ENCODE measurements around the gene CNTN5.

CNTN5 gene

GRCh38 chr11:99593197-99593596 is 572.4 kb downstream of the CNTN5 start:
- Histone ChIP-seq H3K9ac (ENCODE audit: low read length) (no peak overlapping the region), H3K36me3 (ENCODE audit: control insufficient read depth, insufficient read depth, low read length) (no peaks in the 10 kb centered on the region), H3K4me3 (ENCODE audit: low read length) (no peak overlapping the region)

GRCh38 chr11:99601179-99601578 is 580.4 kb downstream of the CNTN5 start:
- Histone ChIP-seq H3K4me3 (ENCODE audit: low read length) (no peak overlapping the region), H3K27me3 (ENCODE audit: control insufficient read depth, insufficient read depth, low read length) (no peaks in the 10 kb centered on the region), H3K9ac (ENCODE audit: low read length) (no peak overlapping the region), H3K36me3 (ENCODE audit: control insufficient read depth, insufficient read depth, low read length) (no peaks in the 10 kb centered on the region), H3K4me1 (ENCODE audit: control insufficient read depth, insufficient read depth, low read length) (no peaks in the 10 kb centered on the region), H3K9me3 (ENCODE audit: control insufficient read depth, low read length) (no peaks in the 10 kb centered on the region)

More at GRCh38 chr11:99593197-99593596, 572.4 kb downstream of the CNTN5 start:
- H3K27me3 ChIP-seq (ENCODE audit: control insufficient read depth, insufficient read depth, low read length): no peaks in the 10 kb centered on the region
- no peaks in the 10 kb centered on the region for H3K4me1 ChIP-seq (ENCODE audit: control insufficient read depth, insufficient read depth, low read length)
- no peaks in the 10 kb centered on the region for H3K9me3 ChIP-seq (ENCODE audit: control insufficient read depth, low read length)

DNA sequence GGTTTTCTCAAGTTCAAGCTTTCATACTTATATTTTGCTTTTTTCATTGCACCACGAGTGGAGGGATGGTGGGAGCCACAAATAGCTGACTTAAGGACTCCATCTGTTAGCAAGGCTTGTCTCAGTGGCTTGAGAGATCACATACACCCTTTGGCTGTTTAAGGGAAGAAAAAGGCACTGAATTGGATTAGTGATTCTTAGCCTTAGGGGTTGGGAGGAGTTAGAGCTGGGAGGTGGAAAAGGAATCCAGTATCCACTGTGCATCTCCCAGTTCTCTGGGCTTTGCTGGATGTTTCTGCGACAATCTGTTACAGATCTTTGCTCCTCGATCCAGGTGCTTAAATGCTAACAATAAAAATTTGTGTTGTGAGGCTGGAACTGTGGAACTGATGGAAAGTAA is 593.6 kb downstream of the CNTN5 start:
- Histone ChIP-seq H3K9ac (ENCODE audit: low read length) (no peak overlapping the region), H3K4me3 (ENCODE audit: low read length) (no peak overlapping the region)

GRCh38 chr11:99630629-99631028 is 609.9 kb downstream of the CNTN5 start:
- no peaks in the 10 kb centered on the region for H3K36me3 ChIP-seq (ENCODE audit: control insufficient read depth, insufficient read depth, low read length)
- no peaks in the 10 kb centered on the region for H3K9me3 ChIP-seq (ENCODE audit: control insufficient read depth, low read length)
- H3K4me1 ChIP-seq (ENCODE audit: control insufficient read depth, insufficient read depth, low read length): no peaks in the 10 kb centered on the region
- H3K27me3 ChIP-seq (ENCODE audit: control insufficient read depth, insufficient read depth, low read length): no peaks in the 10 kb centered on the region
- no peak overlapping the region for H3K4me3 ChIP-seq (ENCODE audit: low read length)
- no peak overlapping the region for H3K9ac ChIP-seq (ENCODE audit: low read length)

More for the DNA sequence above, 593.6 kb downstream of the CNTN5 start:
- no peaks in the 10 kb centered on the region for H3K4me1 ChIP-seq (ENCODE audit: control insufficient read depth, insufficient read depth, low read length)
- no peaks in the 10 kb centered on the region for H3K27me3 ChIP-seq (ENCODE audit: control insufficient read depth, insufficient read depth, low read length)
- no peaks in the 10 kb centered on the region for H3K36me3 ChIP-seq (ENCODE audit: control insufficient read depth, insufficient read depth, low read length)
- no peaks in the 10 kb centered on the region for H3K9me3 ChIP-seq (ENCODE audit: control insufficient read depth, low read length)

DNA sequence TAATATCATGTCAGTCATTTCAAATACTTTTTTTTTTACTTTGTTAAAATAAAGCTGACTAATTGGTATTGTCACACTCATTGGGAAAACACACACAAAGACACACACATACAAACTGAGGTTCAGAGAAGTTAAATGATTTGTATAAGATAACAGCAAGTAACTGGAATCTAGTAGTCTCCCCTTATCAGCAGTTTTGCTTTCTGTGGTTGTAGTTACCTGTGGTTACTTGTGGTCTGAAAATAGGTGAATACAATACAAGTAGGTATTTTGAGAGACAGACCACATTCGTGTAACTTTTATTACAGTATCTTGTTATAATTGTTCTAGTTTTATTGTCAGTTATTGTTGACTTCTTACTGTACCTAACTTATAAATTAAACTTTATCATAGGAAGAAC is 610.9 kb downstream of the CNTN5 start:
- Histone ChIP-seq H3K36me3 (ENCODE audit: control insufficient read depth, insufficient read depth, low read length) (no peaks in the 10 kb centered on the region), H3K9ac (ENCODE audit: low read length) (no peak overlapping the region), H3K4me3 (ENCODE audit: low read length) (no peak overlapping the region), H3K27me3 (ENCODE audit: control insufficient read depth, insufficient read depth, low read length) (no peaks in the 10 kb centered on the region), H3K9me3 (ENCODE audit: control insufficient read depth, low read length) (no peaks in the 10 kb centered on the region), H3K4me1 (ENCODE audit: control insufficient read depth, insufficient read depth, low read length) (no peaks in the 10 kb centered on the region)

- no peaks in the 10 kb centered on the region for H3K36me3 ChIP-seq (ENCODE audit: control insufficient read depth, insufficient read depth, low read length)
- no peak overlapping the region for H3K9ac ChIP-seq (ENCODE audit: low read length)
- no peak overlapping the region for H3K4me3 ChIP-seq (ENCODE audit: low read length)
- H3K4me1 ChIP-seq (ENCODE audit: control insufficient read depth, insufficient read depth, low read length): no peaks in the 10 kb centered on the region
- no peaks in the 10 kb centered on the region for H3K9me3 ChIP-seq (ENCODE audit: control insufficient read depth, low read length)
- no peaks in the 10 kb centered on the region for H3K27me3 ChIP-seq (ENCODE audit: control insufficient read depth, insufficient read depth, low read length)
Observed at GRCh38 chr11:99632969-99633368, 612.2 kb downstream of the CNTN5 start.

DNA sequence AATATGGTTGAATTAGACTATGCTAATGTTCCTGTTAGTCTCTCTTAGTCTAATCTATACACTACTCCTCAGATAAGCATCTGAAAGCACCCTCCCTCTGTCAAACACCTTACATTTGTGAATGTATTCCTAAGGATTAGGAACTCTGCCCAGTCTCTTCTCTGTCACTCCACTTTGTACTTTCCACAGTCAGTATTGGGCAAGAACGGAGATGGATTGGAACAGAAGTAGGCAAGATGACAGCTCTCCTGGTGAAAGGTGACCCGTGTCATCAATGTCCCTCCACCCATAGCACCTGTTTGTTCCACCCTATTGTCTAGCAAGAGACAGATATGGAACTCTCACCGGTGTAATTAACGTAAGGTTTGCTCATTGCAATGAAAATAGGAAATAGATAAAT is 613.8 kb downstream of the CNTN5 start:
- no peak overlapping the region for H3K4me3 ChIP-seq (ENCODE audit: low read length)
- H3K9ac ChIP-seq (ENCODE audit: low read length): no peak overlapping the region
- H3K27me3 ChIP-seq (ENCODE audit: control insufficient read depth, insufficient read depth, low read length): no peaks in the 10 kb centered on the region
- no peaks in the 10 kb centered on the region for H3K9me3 ChIP-seq (ENCODE audit: control insufficient read depth, low read length)
- no peaks in the 10 kb centered on the region for H3K36me3 ChIP-seq (ENCODE audit: control insufficient read depth, insufficient read depth, low read length)
- H3K4me1 ChIP-seq (ENCODE audit: control insufficient read depth, insufficient read depth, low read length): no peaks in the 10 kb centered on the region

DNA sequence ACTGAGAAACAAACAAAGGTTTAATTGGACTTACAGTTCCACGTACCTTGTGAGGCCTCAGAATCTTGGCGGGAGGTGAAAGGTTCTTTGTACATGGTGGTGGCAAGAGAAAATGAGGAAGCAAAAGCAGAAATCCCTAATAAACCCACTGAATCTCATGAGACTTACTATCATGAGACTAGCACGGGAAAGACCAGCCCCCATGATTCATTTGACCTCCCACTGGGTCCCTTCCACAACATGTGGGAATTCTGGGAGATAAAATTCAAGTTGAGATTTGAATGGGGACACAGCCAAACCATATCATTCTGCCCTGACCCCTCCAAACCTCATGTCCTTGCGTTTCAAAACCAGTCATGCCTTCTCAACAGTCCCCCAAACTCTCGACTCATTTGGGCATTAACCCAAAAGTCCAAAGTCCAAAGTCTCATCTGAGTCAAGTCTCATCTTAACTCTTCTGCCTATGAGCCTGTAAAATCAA is 617.4 kb downstream of the CNTN5 start:
- Histone ChIP-seq H3K36me3 (ENCODE audit: control insufficient read depth, insufficient read depth, low read length) (no peaks in the 10 kb centered on the region), H3K9ac (ENCODE audit: low read length) (no peak overlapping the region), H3K27me3 (ENCODE audit: control insufficient read depth, insufficient read depth, low read length) (no peaks in the 10 kb centered on the region), H3K9me3 (ENCODE audit: control insufficient read depth, low read length) (no peaks in the 10 kb centered on the region), H3K4me3 (ENCODE audit: low read length) (no peak overlapping the region), H3K4me1 (ENCODE audit: control insufficient read depth, insufficient read depth, low read length) (no peaks in the 10 kb centered on the region)

DNA sequence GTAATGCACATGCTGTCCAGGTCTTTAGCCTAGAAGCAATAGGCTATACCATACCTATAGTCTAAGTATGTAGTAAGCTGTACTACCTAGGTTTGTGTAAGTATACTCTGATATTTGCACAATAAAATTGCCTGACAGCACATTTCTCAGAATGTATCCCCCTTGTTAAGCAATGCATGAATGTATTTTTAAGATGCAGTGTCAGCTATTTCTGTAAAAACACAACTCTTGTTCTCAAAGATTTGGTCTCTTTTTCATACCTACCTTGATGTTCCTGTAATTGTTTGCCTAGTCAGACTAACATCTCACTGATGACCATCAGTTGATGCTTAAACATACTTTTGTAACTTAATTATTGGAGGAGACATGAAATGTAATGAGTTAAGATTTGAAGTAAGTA is 619.9 kb downstream of the CNTN5 start:
- no peaks in the 10 kb centered on the region for H3K27me3 ChIP-seq (ENCODE audit: control insufficient read depth, insufficient read depth, low read length)
- no peaks in the 10 kb centered on the region for H3K9me3 ChIP-seq (ENCODE audit: control insufficient read depth, low read length)
- no peaks in the 10 kb centered on the region for H3K36me3 ChIP-seq (ENCODE audit: control insufficient read depth, insufficient read depth, low read length)

DNA sequence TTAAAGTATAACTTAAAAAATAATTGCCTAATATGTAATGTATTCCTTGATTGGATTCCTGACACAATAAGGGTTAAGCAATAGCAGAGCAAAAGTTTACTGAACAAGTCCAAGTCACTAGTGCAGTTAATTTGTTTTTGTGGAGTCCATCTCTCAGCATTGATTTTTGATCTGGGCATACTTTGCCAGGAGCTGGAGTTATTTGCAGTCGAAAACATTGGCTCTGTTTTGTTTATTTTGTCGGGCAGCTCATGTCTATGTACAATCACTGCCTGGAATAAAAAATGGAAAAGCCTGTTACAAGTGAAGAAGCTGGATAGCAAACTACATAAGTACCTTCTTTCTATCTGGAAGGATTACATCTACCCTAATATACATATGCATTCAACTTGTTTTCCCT is 625.2 kb downstream of the CNTN5 start:
- Histone ChIP-seq H3K36me3 (ENCODE audit: control insufficient read depth, insufficient read depth, low read length) (no peaks in the 10 kb centered on the region), H3K9me3 (ENCODE audit: control insufficient read depth, low read length) (no peaks in the 10 kb centered on the region), H3K4me3 (ENCODE audit: low read length) (no peak overlapping the region), H3K27me3 (ENCODE audit: control insufficient read depth, insufficient read depth, low read length) (no peaks in the 10 kb centered on the region), H3K4me1 (ENCODE audit: control insufficient read depth, insufficient read depth, low read length) (no peaks in the 10 kb centered on the region), H3K9ac (ENCODE audit: low read length) (no peak overlapping the region)

More for the DNA sequence above, 619.9 kb downstream of the CNTN5 start:
- no peak overlapping the region for H3K9ac ChIP-seq (ENCODE audit: low read length)
- H3K4me1 ChIP-seq (ENCODE audit: control insufficient read depth, insufficient read depth, low read length): no peaks in the 10 kb centered on the region
- no peak overlapping the region for H3K4me3 ChIP-seq (ENCODE audit: low read length)

GRCh38 chr11:99670067-99670676 is 649.4 kb downstream of the CNTN5 start:
- H3K27me3 ChIP-seq (ENCODE audit: control insufficient read depth, insufficient read depth, low read length): no peaks in the 10 kb centered on the region
- H3K4me1 ChIP-seq (ENCODE audit: control insufficient read depth, insufficient read depth, low read length): no peaks in the 10 kb centered on the region
- H3K9ac ChIP-seq (ENCODE audit: low read length): no peak overlapping the region
- H3K36me3 ChIP-seq (ENCODE audit: control insufficient read depth, insufficient read depth, low read length): no peaks in the 10 kb centered on the region
- H3K9me3 ChIP-seq (ENCODE audit: control insufficient read depth, low read length): no peaks in the 10 kb centered on the region
- no peak overlapping the region for H3K4me3 ChIP-seq (ENCODE audit: low read length)

- Histone ChIP-seq H3K36me3 (ENCODE audit: control insufficient read depth, insufficient read depth, low read length) (no peaks in the 10 kb centered on the region), H3K4me1 (ENCODE audit: control insufficient read depth, insufficient read depth, low read length) (no peaks in the 10 kb centered on the region), H3K4me3 (ENCODE audit: low read length) (no peak overlapping the region), H3K9me3 (ENCODE audit: control insufficient read depth, low read length) (no peaks in the 10 kb centered on the region), H3K9ac (ENCODE audit: low read length) (no peak overlapping the region), H3K27me3 (ENCODE audit: control insufficient read depth, insufficient read depth, low read length) (no peaks in the 10 kb centered on the region)
Observed at GRCh38 chr11:99671808-99672409, 651.2 kb downstream of the CNTN5 start.

All from mucosa of stomach (tissue), 1 donor.